ENCODE data around the gene DNAH7.

The DNAH7 gene

DNA sequence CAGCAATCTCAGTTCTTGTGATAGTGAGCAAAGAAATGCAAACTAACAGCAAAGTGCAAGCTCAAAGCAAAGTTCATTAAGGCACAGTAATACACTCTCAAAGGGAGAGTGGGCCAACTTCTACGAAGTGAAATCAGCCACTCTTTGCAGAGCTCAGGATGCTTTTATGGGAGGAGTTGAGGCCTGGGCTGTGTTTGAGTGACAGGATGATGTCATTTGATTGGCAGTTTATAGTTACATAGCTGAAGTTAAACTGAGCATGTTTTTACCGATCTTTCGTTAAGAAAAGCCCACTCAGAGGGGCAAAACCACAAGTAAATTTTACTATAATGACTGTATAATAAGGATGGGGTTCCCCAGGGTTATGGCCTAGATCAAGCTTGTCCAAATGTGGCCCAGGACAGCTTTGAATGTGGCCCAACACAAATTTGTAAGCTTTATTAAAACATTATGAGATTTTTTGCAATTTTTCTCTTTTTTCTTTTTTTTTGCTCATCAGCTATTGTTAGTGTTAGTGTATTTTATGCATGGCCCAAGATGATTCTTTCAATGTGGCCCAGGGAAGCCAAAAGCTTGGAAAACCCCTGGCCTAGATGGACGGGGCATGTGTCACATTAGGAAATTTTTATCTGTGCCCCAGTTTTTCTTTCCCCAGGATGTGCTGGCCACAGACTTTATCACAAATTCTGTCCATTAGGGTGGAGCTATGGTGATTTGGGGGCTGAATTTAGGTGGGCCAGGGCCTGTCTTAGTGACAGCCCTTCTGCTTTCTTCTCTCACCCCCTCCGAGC is 8.3 kb upstream of the DNAH7 start:
- FAIRE-seq = no peak

DNA sequence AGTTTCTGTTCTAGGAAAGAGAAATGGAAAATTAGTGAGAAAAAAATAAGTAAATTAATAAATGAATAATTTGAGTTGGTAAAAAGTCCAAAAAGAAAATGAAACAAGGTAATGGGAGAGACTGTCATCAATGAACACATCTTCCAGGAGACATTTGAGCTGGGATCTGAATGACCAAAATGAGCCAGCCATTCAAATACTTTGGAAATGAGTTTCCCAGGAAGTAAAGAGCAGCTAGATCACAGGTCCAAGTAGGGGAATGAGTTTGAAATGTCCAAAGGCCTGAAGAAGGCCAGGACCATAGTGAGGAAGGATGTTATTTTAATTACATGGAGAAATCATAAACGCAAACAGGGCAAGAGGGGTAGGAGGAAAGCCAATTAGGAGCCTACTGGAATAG is 6.6 kb upstream of the DNAH7 start:
- no peak for FAIRE-seq

DNA sequence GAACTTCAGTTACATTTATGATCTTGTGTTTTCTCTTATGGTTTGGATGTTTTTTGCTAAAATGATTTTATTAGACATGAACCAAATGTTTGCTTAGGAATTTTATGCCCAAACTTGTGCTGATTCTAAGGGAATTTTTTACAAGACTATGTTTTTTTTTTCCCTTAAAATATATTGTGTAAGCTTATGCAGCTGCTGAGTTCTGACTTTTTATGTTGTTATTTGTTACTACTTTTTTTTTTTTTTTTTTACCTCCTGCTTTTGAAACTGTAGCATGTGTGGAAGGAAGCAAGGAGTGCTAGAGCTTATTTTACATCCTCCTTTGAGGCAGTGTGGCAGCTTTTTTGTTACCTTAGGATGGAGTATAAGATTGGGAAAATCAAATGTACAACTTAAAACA is 6.0 kb upstream of the DNAH7 start:
- no peak for FAIRE-seq

DNA sequence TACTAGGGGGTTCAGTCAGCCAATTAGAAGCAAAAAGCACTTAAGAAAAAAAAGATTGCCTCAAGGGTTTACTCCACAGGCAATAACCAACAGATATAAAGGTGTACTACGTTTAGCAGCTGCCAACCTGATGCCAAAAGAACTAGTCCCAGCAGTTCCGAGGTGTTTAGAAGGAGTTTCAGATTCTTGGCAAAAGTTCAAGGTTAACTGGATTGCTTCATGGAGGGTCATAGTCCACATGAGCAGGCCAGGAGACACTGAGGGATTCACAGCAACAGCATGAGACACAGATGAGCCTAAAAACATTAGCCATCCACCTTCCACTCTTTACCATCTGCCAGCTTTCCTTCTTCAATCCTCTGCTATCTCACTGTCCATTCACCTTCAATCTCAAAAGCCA is 4.9 kb upstream of the DNAH7 start:
- no peak for FAIRE-seq

DNA sequence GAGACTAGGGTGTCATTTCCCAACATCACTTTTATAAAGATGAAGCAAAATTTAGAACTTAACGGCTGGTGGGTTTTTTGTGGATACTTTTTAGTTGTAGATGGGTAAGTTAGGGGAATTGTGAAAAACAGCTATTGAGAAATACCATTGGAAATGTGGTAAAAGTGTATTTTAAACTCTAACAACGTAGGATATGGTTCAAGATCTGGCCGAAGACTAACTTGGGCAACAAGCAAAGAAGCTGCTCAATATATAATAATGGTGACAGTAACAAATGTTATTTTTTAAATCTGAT is 1.6 kb downstream of the DNAH7 start:
- no peak for FAIRE-seq

DNA sequence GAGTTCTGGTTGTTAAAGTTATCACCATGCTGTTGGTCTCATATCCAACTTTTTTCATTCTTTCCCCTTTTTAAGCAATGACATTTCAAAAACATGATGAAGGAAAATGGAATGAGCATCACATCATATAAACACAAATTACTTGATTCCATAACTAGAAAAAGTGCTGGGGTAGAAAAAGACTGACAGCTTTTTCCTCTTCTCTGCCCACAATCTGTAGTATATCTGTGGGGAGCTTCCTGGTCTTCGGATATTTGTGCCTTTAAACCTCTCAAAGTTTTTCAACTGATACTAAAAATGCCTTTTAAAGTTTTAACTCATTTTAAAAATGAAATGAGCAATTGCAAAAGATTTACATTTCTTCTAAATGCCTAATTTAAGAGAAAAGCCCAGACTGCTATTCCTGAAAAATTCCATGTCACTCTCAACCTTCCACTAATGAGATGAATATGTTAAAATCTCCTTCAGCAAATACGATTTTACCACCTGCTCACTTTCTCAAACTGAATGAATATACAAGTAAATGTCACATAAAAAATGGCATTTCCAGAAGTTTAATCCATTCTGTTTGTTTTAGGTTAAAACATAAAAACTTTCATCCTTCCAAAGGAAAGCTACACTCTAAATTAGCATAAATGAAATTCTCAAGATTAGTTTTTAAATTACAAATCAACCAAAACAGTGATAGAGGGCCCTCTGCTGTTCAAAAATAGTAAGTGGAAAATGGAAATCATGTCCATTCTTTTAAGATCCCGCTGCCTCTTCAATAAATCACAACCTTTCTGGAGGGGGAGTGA is 2.1 kb downstream of the DNAH7 start:
- FAIRE-seq = peak; percentile 53

DNA sequence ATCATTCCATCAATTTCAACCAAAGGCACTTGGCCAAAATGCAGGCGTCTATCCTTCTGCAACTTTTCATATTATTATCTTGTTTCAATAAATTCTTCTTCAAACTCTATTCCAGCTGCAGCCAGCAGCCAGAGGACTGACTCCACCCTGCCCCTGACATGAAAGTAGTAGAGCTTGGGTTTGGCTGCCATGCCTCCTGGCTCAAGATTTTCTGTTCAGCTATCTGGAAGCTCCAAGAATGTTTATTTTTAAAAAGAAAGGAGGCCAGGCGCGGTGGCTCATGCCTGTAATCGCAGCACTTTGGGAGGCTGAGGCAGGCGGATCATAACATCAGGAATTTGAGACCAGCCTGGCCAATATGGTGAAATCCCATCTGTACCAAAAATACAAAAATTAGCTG is 4.9 kb downstream of the DNAH7 start:
- FAIRE-seq = no peak

DNA sequence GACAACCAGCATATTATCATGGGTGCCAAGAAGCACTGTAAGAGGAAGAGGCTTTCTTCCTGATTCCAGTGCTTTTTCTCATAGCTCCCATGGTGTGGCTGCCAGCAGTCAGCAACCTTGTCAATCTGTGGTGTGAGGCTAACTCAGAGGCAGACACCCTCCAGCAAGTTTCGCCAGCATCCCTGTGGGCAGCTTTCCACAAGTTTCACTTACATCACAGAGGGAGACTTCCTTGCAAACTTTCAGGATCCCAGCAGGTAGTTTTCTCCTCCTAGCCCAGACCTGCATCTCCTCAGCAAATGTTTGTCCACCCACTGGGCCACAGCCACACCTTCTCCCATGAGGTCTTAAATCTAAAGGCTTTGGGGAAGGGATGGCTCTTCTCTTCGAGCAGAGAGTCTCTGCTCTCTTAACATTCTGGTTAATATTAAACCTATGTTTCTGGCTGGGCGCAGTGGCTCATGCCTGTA is 9.1 kb downstream of the DNAH7 start:
- no peak for FAIRE-seq

DNA sequence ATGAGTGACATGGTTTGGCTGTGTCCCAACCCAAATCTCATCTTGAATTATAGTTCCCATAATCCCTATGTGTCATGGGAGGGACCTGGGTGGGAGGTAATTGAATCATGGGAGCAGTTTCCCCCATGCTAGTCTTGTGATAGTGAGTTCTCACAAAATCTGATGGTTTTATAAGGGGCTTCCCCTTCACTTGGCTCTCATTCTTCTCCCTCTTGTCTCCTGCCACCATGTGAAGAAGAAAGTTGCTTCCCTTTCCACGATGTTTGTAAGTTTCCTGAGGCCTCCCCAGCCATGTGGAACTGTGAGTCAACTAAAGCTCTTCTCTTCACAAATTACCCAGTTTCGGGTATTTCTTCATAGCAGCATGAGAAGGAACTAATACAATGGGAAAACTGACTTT is 14.0 kb downstream of the DNAH7 start:
- FAIRE-seq = no peak

DNA sequence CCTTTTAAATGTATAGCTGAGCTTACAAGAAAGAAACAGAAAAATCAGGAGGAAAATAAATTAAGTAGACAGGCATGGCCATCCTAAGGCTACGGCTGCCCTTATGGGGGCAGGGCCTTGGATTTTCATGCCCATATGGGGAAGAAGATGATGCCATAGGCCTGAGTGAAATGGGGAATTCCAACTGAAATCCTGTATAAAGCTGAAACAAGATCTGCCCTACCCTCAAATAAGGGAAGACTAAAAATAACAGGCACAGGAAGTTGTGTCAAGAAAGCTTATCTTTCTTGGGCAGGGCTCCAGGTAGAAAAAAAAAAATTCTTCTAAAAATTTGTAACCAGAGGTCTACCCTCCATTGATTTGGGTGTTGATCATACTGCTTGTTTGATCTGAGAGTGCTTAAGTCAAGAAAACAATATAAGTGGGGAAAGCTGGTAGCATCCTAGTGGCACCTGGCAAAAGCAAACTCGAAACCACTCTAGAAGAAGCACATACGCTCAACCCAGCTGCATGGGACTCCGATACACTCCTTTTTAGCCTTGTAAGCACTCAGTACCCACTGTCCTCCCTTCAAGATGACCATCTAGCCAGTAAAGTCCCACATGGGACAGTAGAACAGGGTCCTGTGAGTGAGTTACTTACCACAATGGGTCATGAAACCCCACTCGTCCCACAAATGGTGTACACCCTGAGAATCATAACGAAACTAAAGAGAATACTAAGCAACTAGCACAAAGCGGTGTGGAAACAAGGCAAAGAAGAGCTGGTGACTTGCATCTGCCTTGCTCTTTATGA is 22.3 kb downstream of the DNAH7 start:
- FAIRE-seq = no peak

DNA sequence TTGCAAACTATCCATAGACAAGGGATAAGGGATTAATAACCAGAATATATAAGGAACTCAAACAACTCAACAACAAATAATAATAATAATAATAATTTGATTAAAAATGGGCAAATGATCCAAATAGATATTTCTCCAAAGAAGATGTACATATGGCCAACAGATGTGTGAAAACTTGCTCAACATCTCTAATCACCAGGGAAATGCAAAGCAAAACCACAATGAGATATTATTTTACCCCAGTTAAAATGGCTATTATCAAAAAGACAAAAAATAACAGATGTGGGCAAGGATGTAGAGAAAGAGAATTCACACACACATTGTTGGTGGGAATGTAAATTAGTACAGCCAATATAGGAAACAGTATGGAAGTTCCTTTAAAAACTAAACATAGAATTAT is 26.9 kb downstream of the DNAH7 start:
- no peak for FAIRE-seq

DNA sequence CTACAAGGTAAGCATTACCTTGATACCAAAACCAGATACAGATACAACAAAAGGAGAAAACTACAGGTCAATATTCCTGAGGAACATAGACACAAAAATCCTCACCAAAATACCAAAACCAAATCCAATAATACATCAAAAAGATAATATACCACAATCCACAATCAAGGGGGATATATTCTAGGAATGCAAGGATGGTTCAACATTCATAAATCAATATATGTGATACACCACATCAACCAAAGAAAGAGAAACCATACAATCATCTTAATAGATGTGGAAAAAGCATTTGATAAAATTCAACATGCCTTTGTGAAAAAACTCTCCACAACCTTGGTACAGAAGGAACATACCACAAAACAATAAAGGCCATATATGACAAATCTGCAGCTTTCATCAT is 28.4 kb downstream of the DNAH7 start:
- FAIRE-seq = no peak

DNA sequence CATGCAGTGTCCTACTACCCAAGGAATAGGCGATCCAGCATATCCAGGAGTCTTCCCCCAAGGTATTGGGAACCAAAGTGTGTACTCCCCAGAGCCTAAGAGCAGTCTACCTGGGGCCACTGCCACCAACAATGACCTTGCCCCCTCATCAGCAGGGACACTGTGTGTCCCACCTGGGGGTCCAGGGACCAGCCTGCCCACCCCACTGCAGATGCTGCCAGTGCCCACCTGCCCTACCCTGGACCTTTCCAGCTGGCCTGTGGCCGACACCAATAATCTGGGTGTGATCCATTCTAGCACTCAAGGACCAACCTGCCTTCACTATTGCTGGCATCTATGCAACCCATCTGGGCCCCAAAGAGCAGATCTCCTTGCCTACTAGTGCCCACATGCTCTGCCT is 32.2 kb downstream of the DNAH7 start:
- FAIRE-seq = no peak

DNA sequence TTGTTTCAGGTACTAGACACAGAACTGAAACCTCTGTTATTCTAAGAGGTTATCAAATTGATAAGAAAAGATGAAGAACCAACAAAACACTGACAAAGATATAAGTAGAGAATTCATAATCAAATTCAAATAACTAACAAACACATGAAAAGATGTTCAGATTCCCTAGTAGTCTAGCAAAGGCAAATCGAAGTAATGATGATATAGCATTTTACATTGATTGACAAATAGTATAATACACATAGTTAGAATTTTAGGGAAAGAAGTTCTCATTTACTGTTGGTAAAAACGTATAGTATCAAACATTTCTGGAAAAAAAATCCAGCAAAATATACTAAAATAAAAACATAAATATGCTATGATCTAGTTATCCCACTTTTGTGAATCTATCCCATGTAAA is 50.6 kb downstream of the DNAH7 start:
- FAIRE-seq = no peak

DNA sequence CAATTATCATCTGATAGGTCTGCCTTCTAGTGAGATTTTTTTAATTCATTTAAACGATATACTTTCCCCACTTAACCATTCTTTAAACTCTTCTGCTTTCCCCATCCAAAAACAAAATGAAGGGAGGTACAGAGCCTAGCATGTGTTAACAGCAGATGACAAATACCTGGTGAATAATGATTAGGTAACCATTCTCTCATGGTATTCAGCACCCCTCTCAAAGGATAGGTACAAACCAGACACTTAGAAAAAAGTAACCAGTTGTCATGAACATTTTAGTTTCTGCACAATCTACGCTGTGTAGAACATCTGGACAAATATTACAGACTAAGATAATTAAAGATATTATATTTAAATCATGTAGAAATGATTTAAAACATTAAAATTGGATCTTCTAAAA is 56.3 kb downstream of the DNAH7 start:
- no peak for FAIRE-seq

DNA sequence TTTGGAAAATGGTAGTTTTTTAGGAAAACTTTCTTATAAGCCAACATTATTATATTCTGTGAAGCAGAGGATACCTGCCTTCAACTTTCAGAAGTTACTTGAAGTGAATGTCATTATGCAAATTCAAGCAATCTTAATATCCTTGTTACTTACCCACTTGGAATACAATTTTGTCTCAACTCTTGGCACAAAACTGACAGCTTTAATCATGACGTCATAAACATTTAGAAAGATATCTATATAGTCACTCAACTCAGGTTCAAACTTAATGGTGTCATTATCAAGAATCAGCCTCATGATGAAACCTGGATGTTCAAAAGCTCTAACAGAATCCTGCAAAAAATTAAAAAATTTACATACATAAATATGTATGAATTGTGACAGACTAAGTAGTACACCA is 68.1 kb downstream of the DNAH7 start:
- no peak for FAIRE-seq

DNA sequence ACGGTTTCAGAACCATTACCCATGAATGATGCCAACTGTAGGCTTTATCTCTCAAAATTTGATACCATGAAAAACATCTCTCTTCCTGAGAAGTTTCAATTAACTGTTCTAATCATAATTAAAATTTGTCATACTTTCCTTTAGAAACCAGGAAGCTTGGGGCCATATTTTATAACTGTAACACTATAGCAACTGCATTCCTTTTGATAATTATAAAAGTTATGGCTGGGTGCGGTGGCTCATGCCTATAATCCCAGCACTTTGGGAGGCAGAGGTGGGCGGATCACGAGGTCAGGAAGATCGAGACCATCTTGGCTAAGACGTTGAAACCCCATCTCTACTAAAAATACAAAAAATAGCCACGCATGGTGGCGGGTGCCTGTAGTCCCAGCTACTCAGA is 70.6 kb downstream of the DNAH7 start:
- FAIRE-seq = no peak

DNA sequence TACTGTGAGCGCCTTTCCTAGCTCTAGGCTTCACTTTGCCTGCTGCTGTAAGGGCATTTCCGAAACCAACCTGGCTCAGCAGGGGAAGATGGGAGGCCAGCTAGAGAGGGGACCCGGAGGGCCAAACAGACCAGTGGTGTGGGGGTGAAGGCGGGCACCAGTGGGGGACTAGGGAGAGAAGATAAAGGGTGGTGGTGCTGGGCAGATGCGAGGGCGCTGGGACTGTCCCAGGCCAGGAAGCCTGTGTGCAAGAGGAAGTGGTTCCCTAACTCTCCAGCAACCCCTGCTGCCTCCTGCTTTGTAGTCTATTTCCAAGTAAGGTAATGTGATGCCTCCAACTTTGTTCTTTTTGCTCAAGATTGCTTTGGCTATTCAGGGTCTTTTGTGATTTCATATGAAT is 73.1 kb downstream of the DNAH7 start:
- FAIRE-seq = no peak

DNA sequence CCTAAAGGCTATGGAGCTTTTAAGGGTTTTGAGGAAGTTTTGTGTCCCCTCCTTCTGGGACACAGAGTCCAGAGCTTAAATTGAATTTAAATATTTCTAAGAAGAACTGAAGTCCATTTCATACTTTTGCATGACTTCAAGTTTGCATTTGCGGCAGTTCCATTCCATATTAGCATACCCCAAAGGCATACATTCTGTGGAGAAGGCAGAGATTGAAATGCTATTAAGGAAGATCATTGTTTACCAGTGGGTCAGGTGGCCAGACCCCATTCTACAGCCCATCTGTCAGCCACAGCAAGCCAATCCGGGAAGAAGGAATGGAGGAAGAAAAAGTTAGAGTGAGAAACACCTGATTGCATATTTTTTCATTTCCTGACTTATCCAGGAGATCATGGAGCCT is 75.0 kb downstream of the DNAH7 start:
- no peak for FAIRE-seq

DNA sequence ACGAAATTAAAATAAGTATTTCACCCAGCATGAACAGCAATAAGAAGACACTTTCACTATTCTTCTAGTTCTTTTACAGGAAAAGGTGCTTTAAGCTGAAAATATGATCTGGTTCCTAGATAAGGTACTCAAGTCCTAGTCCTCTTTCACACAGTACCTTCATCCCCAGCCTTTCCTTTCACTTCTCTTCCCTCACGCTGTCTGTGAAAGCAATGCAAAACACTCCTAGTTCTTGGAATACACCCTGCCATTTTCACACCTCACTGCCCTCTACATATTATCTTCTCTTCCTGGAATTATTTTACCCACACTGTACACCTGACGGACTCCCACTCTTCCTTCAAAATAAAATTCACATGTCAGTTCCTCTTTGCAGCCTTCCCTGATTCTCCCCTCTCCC is 82.9 kb downstream of the DNAH7 start:
- FAIRE-seq = no peak

DNA sequence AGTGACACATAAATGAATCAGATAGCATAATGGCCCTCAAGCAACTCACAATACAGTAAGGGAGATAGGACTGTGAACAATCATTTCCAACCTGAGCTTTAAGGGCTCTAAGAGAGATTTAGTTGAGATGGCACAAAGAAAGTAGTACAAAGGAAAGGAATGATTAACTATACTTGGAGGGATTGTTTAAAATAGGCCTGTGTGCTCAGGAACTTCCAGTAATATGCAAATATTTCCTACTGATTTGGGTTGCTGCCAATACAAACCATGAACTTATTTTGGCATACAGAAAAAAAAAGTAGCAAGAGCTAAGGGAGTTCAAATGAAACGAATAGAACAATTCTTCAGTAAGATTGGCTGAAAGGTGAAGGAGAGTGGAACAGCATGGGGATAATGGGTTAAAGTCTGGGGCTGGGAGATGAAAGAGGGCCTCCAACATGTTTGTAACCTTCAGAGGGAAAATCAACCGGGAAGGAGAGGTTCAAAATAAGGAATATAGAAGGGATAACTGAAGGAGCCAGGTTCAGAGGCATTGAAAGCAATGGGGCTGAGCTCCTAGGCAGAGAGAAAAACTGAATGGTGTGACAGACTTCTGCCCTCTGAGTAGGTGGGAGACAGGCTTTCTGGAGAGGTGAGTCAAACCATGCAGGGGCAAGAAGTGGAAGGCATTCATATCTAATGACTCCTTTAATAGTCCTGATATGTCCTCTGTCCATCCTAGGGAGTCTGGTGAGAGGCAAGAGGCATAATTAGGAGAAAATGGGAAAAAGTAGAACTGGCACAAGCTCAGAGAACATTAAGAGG is 83.5 kb downstream of the DNAH7 start:
- no peak for FAIRE-seq

DNA sequence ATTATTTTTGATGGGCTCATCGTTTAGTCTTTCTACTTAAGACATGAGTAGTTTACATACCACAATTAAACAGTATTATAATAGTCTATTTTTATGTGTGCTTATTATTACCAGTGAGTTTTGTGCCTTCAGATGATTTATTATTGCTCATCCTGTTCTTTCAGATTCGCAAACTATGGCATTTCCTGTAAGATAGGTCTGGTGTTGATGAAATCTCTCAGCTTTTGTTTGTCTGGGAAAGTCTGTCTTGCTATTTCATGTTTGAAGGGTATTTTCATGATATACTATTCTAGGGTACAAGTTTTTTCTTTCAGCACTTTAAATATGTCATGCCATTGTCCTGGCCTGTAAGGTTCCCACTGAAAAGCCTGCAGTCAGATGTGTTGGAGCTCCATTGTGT is 101.3 kb downstream of the DNAH7 start:
- no peak for FAIRE-seq

DNA sequence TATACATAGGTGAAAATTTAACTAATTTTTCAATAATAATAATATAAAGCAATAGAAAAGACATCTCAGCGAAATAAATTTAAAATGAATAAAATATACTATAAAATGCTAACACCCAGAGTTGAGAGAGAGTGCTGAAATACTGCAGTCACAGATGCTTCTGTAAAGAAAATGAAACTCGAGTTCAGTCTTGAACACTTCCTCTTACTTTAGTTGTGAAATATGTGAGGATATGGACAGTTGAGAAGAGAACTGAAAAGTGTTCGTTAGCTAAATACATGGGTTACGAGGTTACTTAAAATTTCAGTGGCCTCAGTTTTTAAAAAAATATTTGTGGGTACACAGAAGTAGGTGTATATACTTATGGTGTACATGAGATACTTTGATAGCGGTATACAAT is 106.8 kb downstream of the DNAH7 start:
- no peak for FAIRE-seq
